ENCODE data around the gene UTP15.

UTP15 gene

DNA sequence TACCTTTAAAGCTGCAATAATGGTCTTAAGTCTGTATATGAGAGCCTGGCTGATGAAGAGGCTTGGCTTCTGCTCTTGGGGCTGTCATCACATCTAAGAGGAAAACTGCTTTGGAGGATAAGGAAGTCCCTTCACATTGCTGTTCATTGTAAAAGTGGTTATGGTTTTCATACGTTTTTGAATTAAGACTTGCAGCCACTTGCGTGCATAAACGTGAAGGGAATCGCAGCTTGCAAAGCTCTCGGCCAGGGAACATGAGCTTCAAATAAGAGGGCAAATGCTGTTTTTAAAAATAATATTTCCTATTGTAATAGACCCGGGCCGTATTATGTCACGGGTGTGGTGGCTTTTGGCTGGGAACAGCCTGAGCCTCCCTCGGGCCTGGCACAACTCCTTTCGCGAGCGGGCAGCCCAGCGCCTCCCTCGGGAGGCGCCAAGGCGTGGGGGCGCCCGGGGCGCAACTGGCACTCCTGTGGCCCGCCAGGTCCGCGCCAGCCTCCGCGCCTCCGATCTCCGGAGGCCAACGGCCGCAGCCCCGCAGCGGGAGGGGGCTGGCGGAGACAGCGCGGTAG lies 59.9 kb downstream of the UTP15 start:
- DNase-seq = no peak

DNA sequence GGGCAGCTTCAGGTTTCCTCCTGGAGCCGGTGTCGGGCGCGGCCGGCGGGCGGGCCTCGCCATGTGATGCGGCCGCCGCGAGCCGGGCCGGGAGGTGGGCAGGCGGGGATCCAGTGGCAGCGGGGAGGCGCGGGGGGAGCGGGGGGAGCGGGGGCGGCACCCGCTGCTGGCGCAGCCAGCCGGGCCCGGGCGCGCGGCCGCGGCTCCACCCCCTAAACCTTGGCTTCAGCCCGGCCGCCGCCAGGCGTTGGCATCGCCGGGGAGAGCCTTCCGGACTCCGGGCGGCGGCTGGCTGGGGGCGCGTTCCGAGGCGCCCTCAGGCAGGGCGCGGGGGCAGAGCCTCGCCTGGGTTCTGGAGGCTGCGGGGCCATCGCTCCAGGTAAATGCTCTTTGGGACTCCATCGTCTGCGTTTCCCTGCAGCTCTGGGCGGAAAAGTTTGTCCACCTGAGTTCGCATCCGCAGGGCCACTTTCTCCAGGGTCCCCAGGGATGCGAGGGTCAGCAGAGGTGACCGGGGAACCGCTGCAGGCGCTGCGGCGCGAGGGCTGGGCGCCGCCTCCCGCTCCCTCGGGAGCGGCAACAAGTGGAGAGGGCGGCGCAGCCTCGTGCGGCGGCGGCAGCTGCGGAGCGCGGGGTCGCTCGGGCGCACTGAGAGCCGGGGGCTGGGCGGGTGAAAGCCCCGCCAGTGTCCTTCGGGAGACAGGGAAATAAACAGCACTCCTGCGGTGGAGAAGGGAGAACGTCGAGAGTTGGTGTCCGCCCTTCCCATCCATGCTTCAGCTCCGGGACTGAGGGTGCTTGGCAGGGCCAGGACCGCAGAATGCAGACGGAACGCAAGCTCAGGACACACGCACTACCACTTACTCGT lies 60.6 kb downstream of the UTP15 start, which contains the start of gene ARHGEF28:
Gene ARHGEF28 (plus strand): TSS at position 253 of the 868 bp plus-strand sequence. CDS start 58,656 bp downstream, outside the sequence.
- DNase-seq = peak; percentile 56

DNA sequence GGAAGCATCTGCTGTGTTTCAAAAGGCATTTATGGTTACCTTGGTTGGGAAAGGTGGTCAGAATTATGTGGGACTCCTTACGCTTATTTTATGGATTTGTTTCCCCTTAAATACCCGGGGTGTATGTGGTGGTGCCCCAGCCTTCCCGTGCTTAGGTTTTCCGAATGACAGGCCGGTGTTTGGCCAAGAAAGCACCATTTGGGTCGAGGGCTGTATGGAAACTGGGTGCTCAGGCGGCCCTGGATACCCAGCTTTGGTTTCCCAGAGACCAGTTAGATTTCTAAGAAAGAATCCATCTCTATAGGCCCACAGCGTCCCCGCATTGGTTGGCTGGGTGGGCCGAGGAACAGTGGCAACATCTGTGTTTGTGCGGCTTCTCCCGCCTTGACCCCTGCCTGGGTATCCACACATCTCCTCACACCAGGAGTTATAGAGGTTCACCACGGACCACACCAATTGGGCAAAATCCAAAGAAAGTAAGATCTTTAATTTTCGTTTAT lies 61.3 kb downstream of the UTP15 start:
- DNase-seq = no peak

DNA sequence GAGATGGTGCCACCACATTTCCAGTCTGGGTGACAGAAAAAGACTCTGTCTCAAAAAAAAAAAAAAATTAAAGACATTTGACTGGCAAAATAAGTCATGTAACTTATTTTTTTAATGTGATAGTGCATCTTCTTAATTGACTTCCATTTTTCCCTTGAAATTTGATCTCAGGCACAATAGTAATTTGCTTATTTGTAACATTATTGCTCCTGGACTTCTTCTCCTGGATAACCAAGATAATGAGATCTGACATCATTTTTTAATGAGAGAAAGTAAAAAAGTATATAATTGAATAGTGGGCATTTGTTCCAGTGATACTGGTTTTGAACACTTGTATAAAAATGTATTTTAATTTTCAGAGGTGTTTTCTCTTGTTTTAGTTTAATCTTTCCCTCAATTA lies 63.9 kb downstream of the UTP15 start:
- no peak for DNase-seq

DNA sequence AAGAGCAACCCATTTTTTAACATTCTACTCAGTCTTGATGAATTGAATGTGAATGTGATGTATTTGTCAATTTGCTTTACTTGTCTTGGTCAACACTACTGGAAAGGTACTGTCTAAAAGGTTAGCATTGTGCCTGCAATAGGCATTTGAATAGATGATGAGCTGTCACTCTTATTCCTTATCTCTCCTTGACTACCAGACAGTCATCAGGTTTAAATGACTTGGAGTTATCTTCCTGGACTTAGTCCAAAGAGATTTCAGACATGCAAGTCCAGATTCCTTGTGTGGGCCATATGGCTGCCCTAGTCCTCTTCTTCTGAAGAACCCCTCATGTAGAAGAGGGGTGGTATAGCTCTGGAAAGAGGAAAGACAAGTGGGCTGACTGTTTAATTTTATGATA lies 65.2 kb downstream of the UTP15 start:
- DNase-seq = no peak

DNA sequence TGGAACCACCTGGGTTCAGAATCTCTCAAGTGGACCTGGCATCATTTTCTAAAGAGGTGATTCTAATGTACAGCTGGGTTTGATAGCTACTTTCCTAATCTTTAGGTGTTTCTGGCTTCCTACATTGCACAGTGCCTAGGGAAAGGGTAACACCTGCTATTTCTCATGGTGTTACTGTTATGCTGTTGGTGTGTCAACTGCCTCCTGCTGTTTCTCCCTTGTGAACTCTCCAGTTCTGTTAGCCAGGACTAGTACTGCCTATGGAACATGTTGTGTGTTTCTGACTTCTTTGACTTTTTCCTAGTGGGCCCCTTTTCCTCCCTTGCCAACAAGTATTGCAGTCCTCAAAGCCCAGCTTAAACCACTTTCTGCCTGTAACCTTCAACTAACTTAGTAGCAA lies 66.0 kb downstream of the UTP15 start:
- DNase-seq = no peak
